AG20443 (cell line): Measurements from ENCODE around the gene GALNT13.

ENCODE experiments used
- DNase-seq: peaks from one replicate; pipeline ENCODE4 v3.0.0; 2012; ENCODE audit warnings: low spot score, mixed read lengths

The GALNT13 gene

GRCh38 chr2:154306266-154306970 is 434.7 kb downstream of the GALNT13 start:
- no peak for DNase-seq

DNA sequence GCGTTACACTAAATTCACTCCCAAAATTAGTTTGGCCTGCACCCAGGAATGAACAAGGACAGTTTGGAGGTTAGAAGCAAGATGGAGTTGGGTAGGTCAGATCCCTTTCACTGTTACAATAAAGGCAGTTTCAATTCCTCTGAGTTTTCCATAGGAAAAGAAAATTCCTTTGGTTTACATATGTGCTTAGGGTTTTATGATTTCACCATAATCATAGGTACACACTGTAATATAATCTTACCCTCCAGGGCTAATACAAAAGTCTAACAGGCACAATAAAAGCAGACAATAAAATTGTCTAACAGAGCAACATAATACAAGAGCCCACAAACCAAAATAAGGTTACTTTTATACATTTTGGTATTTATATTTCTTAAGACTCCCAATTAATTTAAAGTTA is 435.3 kb downstream of the GALNT13 start:
- no peak for DNase-seq

- DNase-seq, result no peak
Observed at GRCh38 chr2:154324601-154325000, 452.9 kb downstream of the GALNT13 start.

DNA sequence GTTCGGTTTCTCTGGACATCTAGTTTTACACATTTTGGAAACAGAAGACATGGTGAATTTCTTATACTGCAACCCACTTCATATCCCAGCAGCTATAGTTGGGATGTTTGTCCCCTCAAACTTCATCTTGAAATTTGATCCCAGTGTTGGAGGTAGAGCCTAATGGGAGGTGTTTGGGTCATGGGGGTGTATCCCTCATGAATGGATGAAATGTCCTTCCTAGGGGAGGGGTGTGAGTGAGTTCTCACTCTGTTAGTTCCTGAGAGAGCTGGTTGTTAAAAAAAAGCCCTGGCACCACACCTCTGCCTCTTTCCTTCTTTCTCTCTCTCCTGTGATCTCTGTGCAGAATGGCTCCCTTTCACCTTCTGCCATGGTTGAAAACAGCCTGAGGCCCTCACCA is 457.8 kb downstream of the GALNT13 start:
- no peak for DNase-seq

DNA sequence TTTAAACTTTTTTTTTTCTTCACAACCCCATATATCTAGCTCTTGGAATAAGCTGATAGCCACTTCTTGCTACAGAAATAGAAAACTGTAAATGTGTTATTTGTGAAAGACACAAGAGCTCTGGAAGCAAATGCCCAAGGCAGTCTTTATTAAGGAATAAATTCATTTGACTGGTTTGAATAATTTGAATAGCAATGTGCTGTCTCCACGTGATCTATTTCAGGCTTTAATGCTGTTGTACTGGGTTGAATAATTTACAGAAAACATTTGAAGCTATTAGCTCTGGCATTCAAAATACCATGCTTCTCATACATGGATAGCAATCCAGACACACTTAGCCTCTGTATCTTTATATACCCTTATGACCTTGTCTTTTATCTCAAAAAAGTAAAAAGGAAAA is 460.1 kb downstream of the GALNT13 start:
- no peak for DNase-seq

DNA sequence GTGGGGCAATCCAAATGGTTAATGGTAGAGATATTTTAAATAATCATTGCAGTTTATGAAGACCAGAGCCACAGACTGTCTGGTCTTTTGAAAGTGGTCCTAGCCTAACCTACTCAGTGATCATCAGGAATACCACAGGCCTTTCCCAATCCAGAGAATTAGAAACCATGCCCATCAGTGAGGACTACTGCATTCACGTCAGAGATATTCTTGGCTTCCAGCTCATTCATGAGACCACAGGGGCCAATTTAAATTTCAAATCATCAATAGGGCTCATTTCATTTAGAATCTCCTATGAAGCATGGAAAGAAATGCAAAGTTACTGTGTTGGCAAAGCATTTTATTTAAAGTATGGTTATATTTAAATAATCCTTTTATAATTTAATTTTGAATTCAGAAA is 464.5 kb downstream of the GALNT13 start:
- DNase-seq, result no peak

- DNase-seq, result no peak
Observed at GRCh38 chr2:154338352-154338967, 466.7 kb downstream of the GALNT13 start.

- DNase-seq, result no peak
Observed at GRCh38 chr2:154343282-154343681, 471.6 kb downstream of the GALNT13 start.

- DNase-seq, result no peak
Observed at GRCh38 chr2:154350911-154351310, 479.2 kb downstream of the GALNT13 start.

GRCh38 chr2:154361276-154361675 is 489.6 kb downstream of the GALNT13 start:
- no peak for DNase-seq

GRCh38 chr2:154368153-154368552 is 496.4 kb downstream of the GALNT13 start:
- DNase-seq, result no peak

DNA sequence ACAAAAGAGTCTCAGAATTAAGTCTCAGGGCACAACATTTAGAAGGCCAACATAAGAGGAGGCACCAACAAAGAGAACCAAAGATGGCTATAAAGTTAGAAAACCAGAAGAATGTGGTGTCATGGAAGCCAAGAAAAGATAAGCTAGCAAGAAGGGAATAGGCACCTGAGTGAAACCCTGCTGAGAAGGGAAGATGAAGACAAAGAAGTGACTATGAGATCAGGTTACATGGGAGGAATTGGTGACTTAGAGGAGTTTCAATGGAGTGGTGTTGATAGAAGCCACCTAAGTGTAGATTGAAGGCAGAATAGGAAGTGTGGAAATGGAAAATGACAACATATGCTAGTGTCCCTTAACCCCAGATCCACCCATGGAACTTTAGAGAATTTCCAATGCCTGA is 499.2 kb downstream of the GALNT13 start:
- DNase-seq, result no peak

GRCh38 chr2:154374416-154374815 is 502.7 kb downstream of the GALNT13 start:
- no peak for DNase-seq

GRCh38 chr2:154375579-154375931 is 503.8 kb downstream of the GALNT13 start:
- DNase-seq, result peak; percentile 34

DNA sequence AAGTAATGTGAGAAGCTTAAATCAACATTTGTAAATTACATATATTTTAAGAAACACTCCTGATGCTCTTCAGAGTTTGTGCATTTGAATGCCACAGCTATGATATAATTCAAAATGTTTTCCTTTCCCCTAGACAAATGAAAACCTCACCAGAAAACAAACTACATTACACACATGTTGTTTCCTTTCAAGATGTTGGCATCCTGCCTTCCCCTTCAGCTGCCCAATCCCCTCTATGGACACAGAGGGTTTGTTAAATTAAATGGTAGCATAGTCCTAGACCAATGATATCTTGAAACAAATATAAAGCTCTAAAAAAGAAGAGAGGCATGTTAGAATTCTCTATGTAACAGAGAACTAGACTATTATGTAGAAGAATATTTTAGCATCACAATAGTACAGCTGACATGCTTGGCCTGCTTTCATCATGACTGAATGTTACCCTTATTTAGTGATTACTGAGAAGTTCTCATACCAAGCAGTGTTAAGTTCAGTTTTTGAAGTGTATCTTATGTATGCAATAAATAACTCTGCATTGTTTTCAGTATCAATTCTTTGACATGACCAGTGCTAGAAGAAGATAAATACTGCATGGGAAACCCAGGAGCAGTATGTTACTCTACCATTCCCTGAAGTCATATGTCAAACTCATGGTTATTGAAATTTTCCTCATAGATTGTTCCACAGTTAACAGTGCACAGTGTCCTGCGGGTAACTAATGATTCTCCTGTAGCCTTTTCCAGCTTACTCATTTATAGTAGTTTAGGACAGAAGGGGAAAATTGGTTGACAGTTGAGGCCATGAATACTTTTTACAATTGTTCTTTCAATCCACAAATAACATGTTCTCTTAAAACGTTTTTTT is 510.4 kb downstream of the GALNT13 start:
- no peak for DNase-seq

DNA sequence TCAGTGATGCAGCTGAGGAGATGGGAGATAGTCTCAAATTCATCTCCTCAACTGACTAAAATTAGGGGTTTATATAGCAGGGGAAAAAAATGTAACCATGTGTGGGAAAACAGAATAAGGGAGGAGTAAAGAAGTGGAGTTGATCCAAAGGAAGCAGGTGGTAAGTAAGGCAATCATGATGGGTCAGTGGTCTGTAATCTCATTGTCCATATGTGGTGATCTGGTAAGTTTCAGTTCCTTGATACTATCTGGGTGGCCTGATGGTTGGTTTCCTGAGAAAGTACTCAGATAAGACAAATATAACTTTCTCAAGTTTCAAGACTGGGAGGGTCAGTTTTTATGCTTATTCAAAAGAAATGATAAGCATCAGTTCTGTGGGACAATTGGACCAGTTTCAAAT is 514.5 kb downstream of the GALNT13 start:
- no peak for DNase-seq

GRCh38 chr2:154391051-154391450 is 519.3 kb downstream of the GALNT13 start:
- DNase-seq, result no peak

DNA sequence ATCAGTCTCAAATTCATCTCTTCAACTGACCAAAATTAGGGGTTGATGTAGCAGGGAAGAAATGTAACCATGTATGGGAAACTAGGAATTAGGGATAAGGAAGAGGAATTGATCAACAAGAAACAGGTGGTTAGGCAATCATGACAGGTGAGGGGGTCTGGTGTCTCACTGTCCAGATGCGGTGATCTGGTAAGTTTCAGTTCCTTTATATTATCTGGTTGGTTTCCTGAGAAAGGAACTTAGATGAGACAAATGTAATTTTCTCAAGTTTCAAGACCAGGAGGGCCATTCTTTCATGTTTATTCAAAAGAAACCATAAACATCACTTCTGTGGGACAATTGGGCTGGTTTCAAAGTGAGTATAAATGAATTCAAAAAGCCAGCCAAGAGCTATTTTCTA is 520.5 kb downstream of the GALNT13 start:
- no peak for DNase-seq

DNA sequence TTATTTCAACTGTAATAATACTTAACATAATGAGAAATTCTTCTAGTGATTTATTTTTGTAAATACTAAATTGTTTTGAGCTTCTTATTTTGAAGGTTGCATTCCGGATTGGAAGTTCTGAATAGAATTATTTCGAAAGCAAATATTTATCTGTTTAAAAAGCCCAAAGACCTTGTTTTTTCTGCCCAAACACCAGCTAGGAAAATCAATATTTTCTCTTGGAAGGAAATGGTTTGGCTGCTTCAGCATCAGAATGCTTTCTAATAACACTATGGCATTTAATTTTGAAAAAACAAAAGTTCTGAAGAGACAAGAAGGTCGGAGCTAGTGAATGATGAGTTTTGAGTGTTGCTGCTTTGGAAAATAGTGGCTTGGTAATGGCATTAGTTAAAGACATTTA is 522.9 kb downstream of the GALNT13 start:
- DNase-seq, result no peak

DNA sequence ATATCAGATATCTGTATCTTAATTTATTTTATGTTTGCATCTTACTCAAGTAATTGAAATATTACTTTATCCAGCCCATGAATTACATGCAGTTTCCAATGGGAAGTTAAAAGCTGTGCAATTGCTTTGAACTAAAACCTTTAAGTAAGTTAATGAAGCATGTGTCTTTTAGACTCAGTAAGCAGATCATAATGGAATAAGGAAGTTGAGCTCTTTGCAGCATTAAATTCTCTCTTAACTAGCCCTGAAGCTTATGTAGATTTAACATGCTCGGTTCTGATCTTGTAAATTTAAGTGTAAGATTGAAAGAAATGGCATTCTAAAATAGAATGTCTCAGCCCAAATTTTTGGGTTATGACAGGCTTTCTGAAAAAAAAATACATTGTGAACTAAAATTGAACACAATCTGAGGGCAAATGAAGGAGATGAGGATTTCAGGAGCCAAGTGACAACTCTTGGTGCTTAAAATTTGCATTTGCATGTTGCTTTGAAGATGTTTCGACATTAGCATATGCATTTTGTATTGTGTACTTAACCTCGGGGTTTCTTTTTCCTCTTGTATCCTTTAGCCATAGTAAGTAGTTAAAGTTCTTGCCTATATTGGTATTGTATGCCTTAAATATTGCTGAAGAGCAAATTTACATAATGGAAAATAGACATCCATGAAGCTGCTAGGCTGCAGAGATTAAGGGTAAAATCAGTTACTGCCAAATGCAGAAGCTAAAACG is 529.0 kb downstream of the GALNT13 start:
- DNase-seq, result no peak

- peak; percentile 6 for DNase-seq
Observed at GRCh38 chr2:154402213-154402612, 530.5 kb downstream of the GALNT13 start.

GRCh38 chr2:154403242-154403790 is 531.6 kb downstream of the GALNT13 start:
- DNase-seq, result no peak
